Measurements from ENCODE around the gene COL4A2.

DNA sequence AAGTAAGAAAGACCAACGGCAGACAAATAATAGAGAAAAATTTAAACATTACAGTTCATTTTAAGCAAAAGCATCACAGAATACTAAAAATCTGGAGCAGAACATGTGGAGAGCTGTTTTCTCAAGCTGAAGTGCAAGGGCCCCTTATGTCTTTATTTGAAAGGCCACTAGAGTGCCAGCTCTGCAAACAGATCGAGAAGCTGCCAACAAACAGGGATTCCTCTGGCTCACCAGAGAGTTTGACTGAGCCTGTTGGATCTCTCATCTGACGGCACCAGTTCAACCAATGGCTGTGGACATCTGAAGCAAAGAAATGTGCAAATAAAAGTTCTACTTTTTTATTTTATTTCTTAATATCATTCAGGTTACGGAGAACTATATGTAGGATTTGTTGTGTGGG, 119.7 kb downstream of the COL4A2 start:
- TF ChIP-seq, protein P1, sequence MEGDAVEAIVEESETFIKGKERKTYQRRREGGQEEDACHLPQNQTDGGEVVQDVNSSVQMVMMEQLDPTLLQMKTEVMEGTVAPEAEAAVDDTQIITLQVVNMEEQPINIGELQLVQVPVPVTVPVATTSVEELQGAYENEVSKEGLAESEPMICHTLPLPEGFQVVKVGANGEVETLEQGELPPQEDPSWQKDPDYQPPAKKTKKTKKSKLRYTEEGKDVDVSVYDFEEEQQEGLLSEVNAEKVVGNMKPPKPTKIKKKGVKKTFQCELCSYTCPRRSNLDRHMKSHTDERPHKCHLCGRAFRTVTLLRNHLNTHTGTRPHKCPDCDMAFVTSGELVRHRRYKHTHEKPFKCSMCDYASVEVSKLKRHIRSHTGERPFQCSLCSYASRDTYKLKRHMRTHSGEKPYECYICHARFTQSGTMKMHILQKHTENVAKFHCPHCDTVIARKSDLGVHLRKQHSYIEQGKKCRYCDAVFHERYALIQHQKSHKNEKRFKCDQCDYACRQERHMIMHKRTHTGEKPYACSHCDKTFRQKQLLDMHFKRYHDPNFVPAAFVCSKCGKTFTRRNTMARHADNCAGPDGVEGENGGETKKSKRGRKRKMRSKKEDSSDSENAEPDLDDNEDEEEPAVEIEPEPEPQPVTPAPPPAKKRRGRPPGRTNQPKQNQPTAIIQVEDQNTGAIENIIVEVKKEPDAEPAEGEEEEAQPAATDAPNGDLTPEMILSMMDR (IDR thresholded peaks at IDR 0.05), result no peak
- TF ChIP-seq POLR2A (IDR thresholded peaks at IDR 0.05), result no peak

Measured in vagina (tissue), 2 donors.